HG02798 (cell line): ENCODE measurements around the gene NMNAT2.

Experiments
- ATAC-seq: cut with Tn5 transposase; IDR thresholded peaks from one replicate; pipeline ENCODE4 v1.9.1; 2021; ENCODE audit warnings: mild to moderate bottlenecking; ENCODE audit not compliant: unreplicated experiment, poor library complexity

NMNAT2 gene

DNA sequence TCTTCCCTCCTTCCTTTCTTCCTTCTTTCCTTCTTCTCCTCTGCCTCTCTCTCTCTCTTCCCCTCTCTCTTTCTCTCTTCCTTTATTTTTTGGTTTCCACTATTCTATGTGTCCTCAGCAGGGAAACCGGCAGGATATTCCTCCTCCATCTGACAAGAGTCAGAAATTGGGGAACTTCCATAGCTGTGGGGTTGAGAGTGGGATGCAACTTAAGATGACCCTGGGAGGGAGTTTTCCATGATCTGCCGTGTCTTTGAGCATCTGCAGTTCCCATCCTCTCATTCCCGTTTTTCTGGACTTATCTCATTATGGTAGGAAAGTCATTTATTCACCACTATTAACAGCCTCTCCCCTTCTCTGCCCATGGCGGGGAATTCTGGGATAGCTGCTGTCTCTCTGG, 98.6 kb downstream of the NMNAT2 start:
- no peak for ATAC-seq

DNA sequence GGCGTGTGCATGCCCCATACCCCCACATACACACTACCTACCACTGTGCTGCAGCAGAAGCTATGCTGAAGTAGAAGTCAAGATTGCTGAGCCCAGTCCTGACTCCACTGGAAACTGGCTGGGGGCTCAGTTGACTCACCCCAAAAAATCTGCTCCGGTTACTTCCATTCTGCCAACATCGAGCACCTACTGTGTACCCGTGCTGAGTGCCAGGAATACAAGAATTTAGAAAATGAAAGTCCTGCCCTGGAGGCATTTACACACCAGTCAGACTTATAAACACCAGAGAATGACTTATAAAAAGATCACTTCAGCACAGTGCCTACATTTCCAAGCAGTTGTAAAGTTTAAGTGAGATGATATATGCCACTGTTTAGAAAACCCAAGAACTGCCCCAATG, 99.1 kb downstream of the NMNAT2 start:
- no peak for ATAC-seq

DNA sequence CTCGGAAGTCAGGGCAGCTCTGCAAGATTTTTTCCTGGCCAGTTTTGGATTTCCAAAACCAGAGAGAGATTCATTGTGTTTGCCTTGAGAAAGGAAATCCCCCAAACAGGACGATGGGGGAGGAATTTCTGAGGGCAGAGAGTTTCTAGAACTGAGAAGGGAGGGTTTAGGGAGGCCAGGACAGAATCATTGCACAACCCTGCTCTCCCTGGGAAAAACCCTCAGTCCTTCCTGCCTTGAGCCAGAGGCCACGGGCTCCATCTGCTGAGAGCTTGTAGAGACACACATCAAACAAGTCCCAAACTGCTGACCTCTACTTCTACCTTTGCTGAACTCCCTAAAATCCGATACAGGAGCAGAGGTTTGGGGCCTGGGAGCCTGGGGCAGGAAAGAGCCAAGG, 99.7 kb downstream of the NMNAT2 start:
- peak; percentile 71 for ATAC-seq

GRCh38 chr1:183315991-183316758, 102.0 kb downstream of the NMNAT2 start:
- ATAC-seq, result no peak

- ATAC-seq, result no peak
Observed at GRCh38 chr1:183313063-183313462, 105.1 kb downstream of the NMNAT2 start.

DNA sequence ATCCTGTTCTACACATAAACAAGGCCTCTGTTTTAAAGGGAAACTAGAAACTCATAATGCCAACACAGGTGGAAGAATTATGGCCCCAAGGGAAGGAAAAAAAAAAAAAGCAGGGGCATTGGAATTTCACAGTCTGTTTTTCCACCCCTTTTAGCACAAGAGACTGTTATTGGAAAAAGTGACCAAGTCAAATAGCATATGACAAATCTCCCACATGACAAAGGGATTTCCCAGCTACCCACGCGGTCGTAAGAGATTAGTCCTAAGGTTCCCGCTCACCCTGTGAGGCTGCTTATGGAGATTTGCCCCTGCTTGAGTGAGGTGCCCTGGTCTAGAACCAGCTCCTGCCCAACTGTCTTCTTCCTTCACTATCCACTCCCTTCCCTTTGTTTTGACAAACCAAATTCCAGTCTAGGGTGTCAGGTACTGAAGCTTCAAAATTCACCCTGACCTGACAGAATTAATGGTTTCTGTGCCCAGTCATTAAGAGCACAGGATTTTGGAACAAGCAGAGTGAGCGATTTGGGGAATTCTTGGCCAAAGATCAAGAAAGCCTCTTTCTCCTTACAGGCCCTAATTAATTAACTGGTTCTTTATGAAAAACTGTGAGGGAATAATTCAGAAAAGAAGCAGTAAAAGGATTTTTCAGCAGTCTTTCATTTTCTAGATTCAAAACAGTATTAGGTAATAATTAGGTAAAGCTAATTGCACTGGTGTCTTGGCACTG, 107.3 kb downstream of the NMNAT2 start:
- no peak for ATAC-seq

DNA sequence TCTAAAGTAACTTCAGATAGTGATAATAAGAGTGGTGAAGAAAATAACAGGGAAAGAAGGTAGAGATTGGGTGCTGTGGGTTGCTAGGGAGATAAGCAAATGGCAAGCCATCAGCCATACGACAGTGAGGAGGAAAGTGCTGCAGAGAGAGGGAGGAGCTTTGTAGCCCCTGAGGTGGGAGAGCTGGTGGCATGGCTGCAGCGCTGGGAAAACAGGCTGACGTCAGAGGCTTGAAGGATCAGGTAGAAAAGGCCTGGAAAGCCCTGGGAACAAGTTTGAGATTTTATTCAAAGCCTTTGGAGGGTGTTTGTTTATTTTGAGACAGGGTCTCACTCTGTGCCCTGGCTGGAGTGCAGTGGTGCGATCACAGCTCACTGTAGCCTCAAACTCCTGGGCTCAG, 109.5 kb downstream of the NMNAT2 start:
- no peak for ATAC-seq

- ATAC-seq, result peak; percentile 40
Observed at GRCh38 chr1:183306317-183307042, 111.7 kb downstream of the NMNAT2 start.

- ATAC-seq, result no peak
Observed at GRCh38 chr1:183304440-183305107, 113.6 kb downstream of the NMNAT2 start.

- ATAC-seq, result no peak
Observed at GRCh38 chr1:183303901-183304300, 114.3 kb downstream of the NMNAT2 start.

- no peak for ATAC-seq
Observed at GRCh38 chr1:183303323-183303645, 114.9 kb downstream of the NMNAT2 start.

GRCh38 chr1:183302452-183303322, 115.5 kb downstream of the NMNAT2 start:
- ATAC-seq, result no peak

- ATAC-seq, result no peak
Observed at GRCh38 chr1:183301239-183301638, 116.9 kb downstream of the NMNAT2 start.

DNA sequence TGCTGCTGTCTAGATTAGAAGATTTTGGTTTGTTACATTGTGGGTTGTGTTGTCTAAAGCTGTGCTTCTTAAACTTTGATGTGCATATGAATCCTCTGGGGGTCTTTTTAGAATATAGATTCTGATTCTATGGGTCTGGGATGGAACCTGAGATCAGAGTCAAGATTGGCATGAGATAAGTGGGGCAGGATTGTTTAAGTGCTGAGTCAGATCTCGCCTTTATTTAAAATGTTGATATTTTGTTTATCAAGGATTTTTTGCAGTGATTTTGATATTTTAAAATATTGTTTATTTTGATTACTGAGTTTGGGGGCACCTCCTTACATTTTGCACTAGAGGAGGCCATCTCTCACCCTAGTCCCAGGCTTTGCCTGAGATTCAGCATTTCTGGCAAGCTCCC, 117.4 kb downstream of the NMNAT2 start:
- ATAC-seq, result no peak

GRCh38 chr1:183300395-183300794, 117.8 kb downstream of the NMNAT2 start:
- no peak for ATAC-seq

DNA sequence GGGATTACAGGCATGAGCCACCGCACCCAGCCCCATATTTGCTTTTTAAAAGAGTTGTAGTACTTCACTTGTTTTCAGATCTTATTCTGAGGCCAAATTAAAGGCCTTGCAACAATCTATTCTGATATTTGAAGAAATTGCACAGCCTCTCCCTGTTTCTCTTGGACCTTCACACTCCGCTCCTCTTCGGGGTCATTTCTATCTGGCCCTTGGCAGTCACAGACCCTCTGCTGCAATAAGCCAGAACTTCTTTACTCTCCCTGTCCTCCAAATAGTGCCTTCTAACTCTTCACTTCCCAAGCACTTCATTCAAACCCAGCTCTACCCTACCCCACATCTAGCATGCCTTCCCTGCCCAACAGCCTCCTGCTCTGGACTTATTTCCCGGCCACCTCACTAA, 121.4 kb downstream of the NMNAT2 start:
- ATAC-seq, result no peak

GRCh38 chr1:183295521-183295920, 122.7 kb downstream of the NMNAT2 start:
- no peak for ATAC-seq

DNA sequence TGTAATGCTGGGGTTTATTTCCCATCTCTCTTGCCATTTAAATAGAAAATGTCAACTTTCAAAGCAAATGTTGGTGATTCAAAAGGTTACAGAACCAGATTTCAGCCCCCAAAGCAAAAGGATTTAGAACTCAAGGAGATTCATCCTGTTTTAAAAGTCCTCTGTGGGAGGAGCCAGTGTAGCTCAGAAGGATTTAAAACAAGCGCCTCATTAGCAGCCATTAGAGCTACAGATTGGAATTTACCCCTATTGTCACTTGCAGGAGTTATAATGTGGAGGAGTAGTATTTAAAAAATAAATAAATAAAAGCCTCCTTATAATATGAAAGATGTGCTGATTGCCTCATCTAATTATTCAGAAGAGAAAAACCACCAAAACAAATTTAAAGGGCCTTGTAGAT, 124.3 kb downstream of the NMNAT2 start:
- ATAC-seq, result no peak

- ATAC-seq, result no peak
Observed at GRCh38 chr1:183293241-183293640, 124.9 kb downstream of the NMNAT2 start.
